ENCODE data around the gene PHACTR2. TPM values are rescaled to one million over a fixed set of nuclear protein-coding genes. Genes with fewer than 3 reads are reported as not detected.

PHACTR2 gene
- total RNA-seq, 4 donors from 2014 or later, result 39.8 to 99.0 (median 49.3) TPM

- H3K9me3 ChIP-seq, result no peaks in the 10 kb centered on the region
- peaks cover 0 to 53% (median 3%) of the 10 kb centered on the region in 4 donors for H3K4me1 ChIP-seq
- H3K4me3 ChIP-seq, result no peak overlapping the region
- H3K27ac ChIP-seq, result peak overlapping the region in 2 of 4 donors; percentile 29 to 66
- no peak for DNase-seq
- H3K36me3 ChIP-seq, result no peaks in the 10 kb centered on the region
- H3K27me3 ChIP-seq, result no peaks in the 10 kb centered on the region
- no peak for TF ChIP-seq CTCF (IDR thresholded peaks at IDR 0.05)
- no peak for TF ChIP-seq POLR2A (IDR thresholded peaks at IDR 0.05)
Measured at GRCh38 chr6:143743301-143744166, 65.8 kb downstream of the PHACTR2 start.

- Histone ChIP-seq H3K9me3 (no peaks in the 10 kb centered on the region), H3K27me3 (no peaks in the 10 kb centered on the region), H3K27ac (peak overlapping the region in 2 of 4 donors; percentile 23 to 66), H3K4me1 (peaks cover 0 to 53% (median 3%) of the 10 kb centered on the region in 4 donors), H3K36me3 (no peaks in the 10 kb centered on the region), H3K4me3 (peak overlapping the region in 1 of 4 donors; percentile 2)
- TF ChIP-seq CTCF (IDR thresholded peaks at IDR 0.05) (no peak), POLR2A (IDR thresholded peaks at IDR 0.05) (no peak)
- no peak for DNase-seq
Measured at GRCh38 chr6:143744551-143745165, 66.9 kb downstream of the PHACTR2 start.

GRCh38 chr6:143745166-143746133 is 67.7 kb downstream of the PHACTR2 start:
- H3K9me3 ChIP-seq, result no peaks in the 10 kb centered on the region
- no peaks in the 10 kb centered on the region for H3K27me3 ChIP-seq
- H3K4me3 ChIP-seq, result peak overlapping the region in 2 of 4 donors; percentile 2 to 11
- H3K36me3 ChIP-seq, result no peaks in the 10 kb centered on the region
- TF ChIP-seq CTCF (IDR thresholded peaks at IDR 0.05), result no peak
- no peak for TF ChIP-seq POLR2A (IDR thresholded peaks at IDR 0.05)
- no peak for DNase-seq
- H3K27ac ChIP-seq, result peak overlapping the region in 2 of 4 donors; percentile 23 to 66
- peaks cover 0 to 53% (median 3%) of the 10 kb centered on the region in 4 donors for H3K4me1 ChIP-seq

- TF ChIP-seq POLR2A (IDR thresholded peaks at IDR 0.05), result no peak
- TF ChIP-seq CTCF (IDR thresholded peaks at IDR 0.05), result no peak
- Histone ChIP-seq H3K27me3 (no peaks in the 10 kb centered on the region), H3K4me1 (peaks cover 0 to 53% (median 3%) of the 10 kb centered on the region in 4 donors), H3K4me3 (no peak overlapping the region), H3K27ac (peak overlapping the region in 2 of 4 donors; percentile 17 to 66), H3K9me3 (no peaks in the 10 kb centered on the region), H3K36me3 (no peaks in the 10 kb centered on the region)
- DNase-seq, result no peak
Measured at GRCh38 chr6:143746202-143747119, 68.7 kb downstream of the PHACTR2 start.
